Activated T-cell treated with anti-CD3 and anti-CD28 coated beads, Interleukin-2, amount 50 U/mL, for 24 hours (primary cell): ENCODE data around the gene DLG2.

ENCODE experiments used
- DNase-seq: peaks from one replicate; pipeline ENCODE4 v3.0.0-alpha.2; 2020
- H3K27ac Mint-ChIP-seq: 2 replicates; pipeline ENCODE4 v1.8.0; 2020; ENCODE audit warnings: mild to moderate bottlenecking, mixed read lengths
- H3K27me3 Mint-ChIP-seq: 2 replicates; pipeline ENCODE4 v1.8.0; 2020; ENCODE audit warnings: mixed read lengths
- H3K36me3 Mint-ChIP-seq: 2 replicates; pipeline ENCODE4 v1.8.0; 2020; ENCODE audit warnings: low read depth, mixed read lengths
- H3K4me1 Mint-ChIP-seq: 2 replicates; pipeline ENCODE4 v1.8.0; 2020; ENCODE audit warnings: low read depth, mixed read lengths
- H3K4me3 Mint-ChIP-seq: 2 replicates; pipeline ENCODE4 v1.8.0; 2020; ENCODE audit warnings: mild to moderate bottlenecking, moderate library complexity, mixed read lengths
- H3K9me3 Mint-ChIP-seq: 2 replicates; pipeline ENCODE4 v1.8.0; 2020; ENCODE audit warnings: mixed read lengths

The DLG2 gene

DNA sequence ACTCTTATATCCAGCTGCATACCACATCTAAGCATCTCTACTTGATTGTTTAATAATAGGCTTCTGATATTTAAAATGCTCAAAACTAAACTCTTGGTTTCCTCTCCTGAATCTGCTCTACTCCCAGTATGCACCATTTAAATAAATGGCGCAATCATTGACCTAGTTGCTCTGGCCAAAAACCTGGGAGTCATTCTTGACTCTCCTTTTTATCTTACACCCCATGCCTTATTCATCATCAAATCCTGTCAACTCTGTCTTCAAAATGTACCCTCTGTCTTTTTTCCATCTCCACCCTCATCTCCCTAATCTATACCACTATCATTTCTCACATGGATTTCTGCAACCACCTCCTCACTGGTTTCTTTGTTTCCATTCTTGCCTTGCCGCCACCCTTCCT is 1941.4 kb downstream of the DLG2 start:
- no peak overlapping the region for H3K27ac Mint-ChIP-seq
- no peaks in the 10 kb centered on the region for H3K36me3 Mint-ChIP-seq
- H3K9me3 Mint-ChIP-seq, result no peaks in the 10 kb centered on the region
- DNase-seq, result no peak
- H3K27me3 Mint-ChIP-seq, result peaks cover 3% of the 10 kb centered on the region
- no peaks in the 10 kb centered on the region for H3K4me1 Mint-ChIP-seq
- no peak overlapping the region for H3K4me3 Mint-ChIP-seq

DNA sequence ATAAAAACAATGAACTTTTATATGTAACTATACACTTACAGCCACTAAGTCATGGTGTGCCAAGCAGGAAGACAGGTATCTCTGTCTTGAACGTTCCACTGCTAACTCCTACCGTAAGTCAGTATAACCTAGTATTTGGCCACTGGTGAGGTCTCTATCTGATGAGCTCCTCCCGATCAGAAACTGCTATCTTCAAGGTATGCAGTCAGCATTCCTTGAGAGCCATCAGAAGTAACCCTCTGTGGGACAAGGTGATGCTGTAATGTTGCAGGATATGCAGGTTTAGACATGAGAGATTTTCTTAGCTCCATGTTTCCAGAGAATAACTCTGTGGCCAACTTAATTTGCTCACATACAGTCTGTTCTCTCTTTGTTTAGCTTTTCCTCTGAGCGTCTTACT is 1943.1 kb downstream of the DLG2 start:
- DNase-seq, result no peak
- no peaks in the 10 kb centered on the region for H3K36me3 Mint-ChIP-seq
- peaks cover 5% of the 10 kb centered on the region for H3K27me3 Mint-ChIP-seq
- no peak overlapping the region for H3K4me3 Mint-ChIP-seq
- no peaks in the 10 kb centered on the region for H3K9me3 Mint-ChIP-seq
- H3K4me1 Mint-ChIP-seq, result no peaks in the 10 kb centered on the region
- no peak overlapping the region for H3K27ac Mint-ChIP-seq

DNA sequence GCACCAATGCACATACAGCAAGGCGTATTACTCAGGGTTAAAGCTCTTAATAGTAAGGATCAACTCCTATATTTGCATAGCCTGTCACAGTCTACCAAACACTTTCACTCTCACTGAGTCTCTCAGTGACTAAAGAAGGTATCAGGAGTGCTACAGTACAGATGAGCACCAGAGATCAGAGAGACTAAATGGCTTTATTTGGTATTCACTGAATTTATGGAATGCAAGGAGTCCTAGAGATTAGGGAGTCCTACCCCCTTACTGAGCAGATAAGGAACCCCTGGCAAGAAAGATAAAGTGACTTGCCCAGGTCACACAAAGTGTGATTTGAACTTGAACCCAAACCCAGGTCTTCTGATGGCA is 1944.6 kb downstream of the DLG2 start:
- H3K9me3 Mint-ChIP-seq, result no peaks in the 10 kb centered on the region

GRCh38 chr11:83681906-83682610 is 1945.1 kb downstream of the DLG2 start:
- H3K9me3 Mint-ChIP-seq, result no peaks in the 10 kb centered on the region
- H3K4me3 Mint-ChIP-seq, result no peak overlapping the region
- peaks cover 5% of the 10 kb centered on the region for H3K27me3 Mint-ChIP-seq
- H3K4me1 Mint-ChIP-seq, result no peaks in the 10 kb centered on the region
- no peak overlapping the region for H3K27ac Mint-ChIP-seq
- no peak for DNase-seq
- no peaks in the 10 kb centered on the region for H3K36me3 Mint-ChIP-seq

More for the DNA sequence above, 1944.6 kb downstream of the DLG2 start:
- no peaks in the 10 kb centered on the region for H3K36me3 Mint-ChIP-seq
- DNase-seq, result no peak
- peaks cover 6% of the 10 kb centered on the region for H3K27me3 Mint-ChIP-seq
- H3K27ac Mint-ChIP-seq, result no peak overlapping the region
- no peak overlapping the region for H3K4me3 Mint-ChIP-seq
- no peaks in the 10 kb centered on the region for H3K4me1 Mint-ChIP-seq

- H3K27me3 Mint-ChIP-seq, result peaks cover 5% of the 10 kb centered on the region
- no peak for DNase-seq
- no peaks in the 10 kb centered on the region for H3K36me3 Mint-ChIP-seq
- H3K9me3 Mint-ChIP-seq, result no peaks in the 10 kb centered on the region
- H3K27ac Mint-ChIP-seq, result no peak overlapping the region
- H3K4me3 Mint-ChIP-seq, result no peak overlapping the region
- H3K4me1 Mint-ChIP-seq, result no peaks in the 10 kb centered on the region
Measured at GRCh38 chr11:83681031-83681781, 1945.9 kb downstream of the DLG2 start.

DNA sequence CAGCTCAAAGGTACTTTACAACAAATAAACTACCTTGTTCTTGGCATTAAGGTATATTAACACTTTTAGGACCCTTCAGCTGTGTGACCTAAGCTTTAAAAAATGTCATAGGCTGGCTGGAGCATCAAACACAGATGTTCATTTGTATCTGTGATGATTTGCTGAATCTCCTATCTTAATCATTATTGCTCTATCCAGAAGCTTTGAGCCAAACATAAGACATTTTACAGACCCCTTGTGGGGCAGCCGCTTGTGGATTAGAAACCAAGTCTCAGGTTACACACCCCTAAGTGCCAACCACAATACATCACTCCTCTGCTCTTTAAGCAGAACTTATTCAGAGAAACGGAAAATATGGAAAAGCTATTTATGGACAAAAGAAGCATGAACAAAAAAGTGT is 1946.8 kb downstream of the DLG2 start:
- H3K36me3 Mint-ChIP-seq, result no peaks in the 10 kb centered on the region
- no peak overlapping the region for H3K4me3 Mint-ChIP-seq
- no peak for DNase-seq
- no peaks in the 10 kb centered on the region for H3K9me3 Mint-ChIP-seq
- H3K27ac Mint-ChIP-seq, result no peak overlapping the region
- peaks cover 5% of the 10 kb centered on the region for H3K27me3 Mint-ChIP-seq
- H3K4me1 Mint-ChIP-seq, result no peaks in the 10 kb centered on the region

- Mint-ChIP-seq H3K36me3 (no peaks in the 10 kb centered on the region), H3K4me3 (no peak overlapping the region), H3K4me1 (no peaks in the 10 kb centered on the region), H3K9me3 (no peaks in the 10 kb centered on the region), H3K27me3 (peaks cover 5% of the 10 kb centered on the region), H3K27ac (no peak overlapping the region)
- no peak for DNase-seq
Measured at GRCh38 chr11:83678831-83679584, 1948.1 kb downstream of the DLG2 start.

DNA sequence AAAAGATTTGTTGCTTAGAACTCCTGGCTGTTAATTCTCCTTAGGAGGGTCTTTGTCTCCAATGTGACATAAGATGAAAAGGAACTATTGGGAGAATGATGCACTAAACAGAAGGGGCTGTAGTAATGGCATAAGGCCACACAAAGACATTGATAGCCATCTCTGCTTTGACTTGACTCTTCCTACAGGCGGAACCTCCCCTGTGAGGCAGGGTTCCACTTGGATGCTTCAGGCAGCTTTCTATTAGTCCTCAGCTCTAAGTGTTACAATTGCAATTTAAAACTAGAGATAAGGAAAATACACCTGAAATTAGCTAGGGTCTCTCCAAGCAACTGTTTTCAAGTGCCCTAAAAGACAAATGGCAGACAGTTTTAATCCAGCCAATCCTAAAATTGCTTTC is 1949.4 kb downstream of the DLG2 start:
- no peaks in the 10 kb centered on the region for H3K4me1 Mint-ChIP-seq

GRCh38 chr11:83676056-83676601 is 1951.0 kb downstream of the DLG2 start:
- no peak overlapping the region for H3K27ac Mint-ChIP-seq
- no peaks in the 10 kb centered on the region for H3K4me1 Mint-ChIP-seq
- H3K9me3 Mint-ChIP-seq, result no peaks in the 10 kb centered on the region
- H3K27me3 Mint-ChIP-seq, result peaks cover 5% of the 10 kb centered on the region
- H3K4me3 Mint-ChIP-seq, result no peak overlapping the region
- no peaks in the 10 kb centered on the region for H3K36me3 Mint-ChIP-seq
- DNase-seq, result no peak

More for the DNA sequence above, 1949.4 kb downstream of the DLG2 start:
- no peak overlapping the region for H3K4me3 Mint-ChIP-seq
- H3K27ac Mint-ChIP-seq, result no peak overlapping the region
- peaks cover 5% of the 10 kb centered on the region for H3K27me3 Mint-ChIP-seq
- H3K36me3 Mint-ChIP-seq, result no peaks in the 10 kb centered on the region
- DNase-seq, result no peak
- H3K9me3 Mint-ChIP-seq, result no peaks in the 10 kb centered on the region

- no peak overlapping the region for H3K27ac Mint-ChIP-seq
- no peak for DNase-seq
- H3K9me3 Mint-ChIP-seq, result no peaks in the 10 kb centered on the region
- H3K27me3 Mint-ChIP-seq, result peaks cover 3% of the 10 kb centered on the region
- no peaks in the 10 kb centered on the region for H3K4me1 Mint-ChIP-seq
- no peaks in the 10 kb centered on the region for H3K36me3 Mint-ChIP-seq
- no peak overlapping the region for H3K4me3 Mint-ChIP-seq
Measured at GRCh38 chr11:83674102-83674896, 1952.8 kb downstream of the DLG2 start.

GRCh38 chr11:83671289-83671688 is 1955.9 kb downstream of the DLG2 start:
- Mint-ChIP-seq H3K4me3 (no peak overlapping the region), H3K4me1 (no peaks in the 10 kb centered on the region), H3K36me3 (no peaks in the 10 kb centered on the region), H3K9me3 (no peaks in the 10 kb centered on the region), H3K27me3 (no peaks in the 10 kb centered on the region), H3K27ac (no peak overlapping the region)
- DNase-seq, result no peak

DNA sequence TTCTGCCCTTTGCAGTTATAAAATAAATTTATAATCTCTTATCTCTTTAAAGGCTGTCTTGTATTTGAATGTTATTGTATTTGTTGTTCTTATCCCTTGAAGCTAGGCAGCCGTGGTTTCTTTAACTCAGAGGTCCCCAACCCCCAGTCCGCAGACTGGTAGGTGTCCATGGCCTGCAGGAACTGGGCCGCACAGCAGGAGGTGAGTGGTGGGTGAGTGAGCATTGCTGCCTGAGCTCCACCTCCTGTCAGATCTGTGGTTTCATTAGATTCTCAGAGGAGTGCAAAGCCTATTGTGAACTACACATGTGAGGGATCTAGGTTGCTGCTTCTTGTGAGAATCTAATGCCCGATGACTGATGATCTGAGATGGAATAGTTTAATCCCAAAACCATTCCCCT is 1961.0 kb downstream of the DLG2 start:
- H3K27me3 Mint-ChIP-seq, result no peaks in the 10 kb centered on the region
- no peak for DNase-seq
- H3K27ac Mint-ChIP-seq, result no peak overlapping the region
- no peaks in the 10 kb centered on the region for H3K4me1 Mint-ChIP-seq
- H3K36me3 Mint-ChIP-seq, result no peaks in the 10 kb centered on the region
- no peak overlapping the region for H3K4me3 Mint-ChIP-seq
- no peaks in the 10 kb centered on the region for H3K9me3 Mint-ChIP-seq

GRCh38 chr11:83663988-83664387 is 1963.2 kb downstream of the DLG2 start:
- H3K4me3 Mint-ChIP-seq, result no peak overlapping the region
- no peaks in the 10 kb centered on the region for H3K27me3 Mint-ChIP-seq
- no peak overlapping the region for H3K27ac Mint-ChIP-seq
- no peaks in the 10 kb centered on the region for H3K36me3 Mint-ChIP-seq
- H3K9me3 Mint-ChIP-seq, result no peaks in the 10 kb centered on the region
- H3K4me1 Mint-ChIP-seq, result no peaks in the 10 kb centered on the region
- DNase-seq, result no peak

GRCh38 chr11:83663446-83663845 is 1963.7 kb downstream of the DLG2 start:
- no peaks in the 10 kb centered on the region for H3K4me1 Mint-ChIP-seq

More at GRCh38 chr11:83663446-83663845, 1963.7 kb downstream of the DLG2 start:
- Mint-ChIP-seq H3K9me3 (no peaks in the 10 kb centered on the region), H3K4me3 (no peak overlapping the region), H3K36me3 (no peaks in the 10 kb centered on the region), H3K27ac (no peak overlapping the region), H3K27me3 (no peaks in the 10 kb centered on the region)
- no peak for DNase-seq
